ENCODE results near the gene ELOB. TPM values are rescaled to one million over a fixed set of nuclear protein-coding genes. Genes with fewer than 3 reads are reported as not detected.

Gene ELOB
- total and polyA plus RNA-seq, 10 of the 15 experiments (the other 5 are each of a cell fraction or from before 2014, with no cell fraction given), result 86.9 to 823 (median 263) TPM

GRCh38 chr16:2815299-2815771, 38.3 kb upstream of the ELOB start:
- no peaks in the 10 kb centered on the region for H3K36me3 ChIP-seq (ENCODE audit: control insufficient read depth in 2 of 2, insufficient read depth in 2 of 2, low read length in 1 of 2)
- POLR2A ChIA-PET, result no interaction called here
- no peak overlapping the region for H3K27ac ChIP-seq (ENCODE audit: control insufficient read depth, insufficient read depth)
- peaks cover 7% of the 10 kb centered on the region for H3K79me2 ChIP-seq (ENCODE audit: control insufficient read depth, insufficient read depth, low read length)
- intact Hi-C loops (cut with micrococcal nuclease; ENCODE audit: unreplicated experiment) (no loop called here), in situ Hi-C loops (cut with MboI) (no loop called here)
- H3K4me3 ChIP-seq, result no peak overlapping the region
- BruUV-seq (replicated peaks), result no TSS peak
- H3K4me1 ChIP-seq (ENCODE audit: control insufficient read depth, insufficient read depth, low read length), result no peaks in the 10 kb centered on the region
- TF ChIP-seq, protein P1, sequence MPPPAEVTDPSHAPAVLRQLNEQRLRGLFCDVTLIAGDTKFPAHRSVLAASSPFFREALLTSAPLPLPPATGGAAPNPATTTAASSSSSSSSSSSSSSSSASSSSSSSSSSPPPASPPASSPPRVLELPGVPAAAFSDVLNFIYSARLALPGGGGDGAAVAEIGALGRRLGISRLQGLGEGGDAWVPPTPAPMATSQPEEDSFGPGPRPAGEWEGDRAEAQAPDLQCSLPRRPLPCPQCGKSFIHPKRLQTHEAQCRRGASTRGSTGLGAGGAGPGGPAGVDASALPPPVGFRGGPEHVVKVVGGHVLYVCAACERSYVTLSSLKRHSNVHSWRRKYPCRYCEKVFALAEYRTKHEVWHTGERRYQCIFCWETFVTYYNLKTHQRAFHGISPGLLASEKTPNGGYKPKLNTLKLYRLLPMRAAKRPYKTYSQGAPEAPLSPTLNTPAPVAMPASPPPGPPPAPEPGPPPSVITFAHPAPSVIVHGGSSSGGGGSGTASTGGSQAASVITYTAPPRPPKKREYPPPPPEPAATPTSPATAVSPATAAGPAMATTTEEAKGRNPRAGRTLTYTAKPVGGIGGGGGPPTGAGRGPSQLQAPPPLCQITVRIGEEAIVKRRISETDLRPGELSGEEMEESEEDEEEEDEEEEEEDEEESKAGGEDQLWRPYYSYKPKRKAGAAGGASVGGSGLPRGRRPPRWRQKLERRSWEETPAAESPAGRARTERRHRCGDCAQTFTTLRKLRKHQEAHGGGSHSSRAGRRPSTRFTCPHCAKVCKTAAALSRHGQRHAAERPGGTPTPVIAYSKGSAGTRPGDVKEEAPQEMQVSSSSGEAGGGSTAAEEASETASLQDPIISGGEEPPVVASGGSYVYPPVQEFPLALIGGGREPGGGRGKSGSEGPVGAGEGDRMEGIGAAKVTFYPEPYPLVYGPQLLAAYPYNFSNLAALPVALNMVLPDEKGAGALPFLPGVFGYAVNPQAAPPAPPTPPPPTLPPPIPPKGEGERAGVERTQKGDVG (CRISPR knock-in tag; IDR thresholded peaks at IDR 0.05), result no peak
- no peak for TF ChIP-seq E2F8 (IDR thresholded peaks at IDR 0.05; ENCODE audit: low read depth, partially characterized antibody)
- no peak for TF ChIP-seq SRF (IDR thresholded peaks at IDR 0.05; ENCODE audit: low read depth in 2 of 2, low read length in 2 of 2)
- TF ChIP-seq CBFB (IDR thresholded peaks at IDR 0.05; ENCODE audit: low read depth), result no peak
- TF ChIP-seq, protein P2, sequence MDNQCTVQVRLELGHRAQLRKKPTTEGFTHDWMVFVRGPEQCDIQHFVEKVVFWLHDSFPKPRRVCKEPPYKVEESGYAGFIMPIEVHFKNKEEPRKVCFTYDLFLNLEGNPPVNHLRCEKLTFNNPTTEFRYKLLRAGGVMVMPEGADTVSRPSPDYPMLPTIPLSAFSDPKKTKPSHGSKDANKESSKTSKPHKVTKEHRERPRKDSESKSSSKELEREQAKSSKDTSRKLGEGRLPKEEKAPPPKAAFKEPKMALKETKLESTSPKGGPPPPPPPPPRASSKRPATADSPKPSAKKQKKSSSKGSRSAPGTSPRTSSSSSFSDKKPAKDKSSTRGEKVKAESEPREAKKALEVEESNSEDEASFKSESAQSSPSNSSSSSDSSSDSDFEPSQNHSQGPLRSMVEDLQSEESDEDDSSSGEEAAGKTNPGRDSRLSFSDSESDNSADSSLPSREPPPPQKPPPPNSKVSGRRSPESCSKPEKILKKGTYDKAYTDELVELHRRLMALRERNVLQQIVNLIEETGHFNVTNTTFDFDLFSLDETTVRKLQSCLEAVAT (IDR thresholded peaks at IDR 0.05), result no peak
- TF ChIP-seq JUNB (IDR thresholded peaks at IDR 0.05), result no peak
- no peak for TF ChIP-seq MTA2 (IDR thresholded peaks at IDR 0.05; ENCODE audit: low read depth)
- TF ChIP-seq, protein P3, sequence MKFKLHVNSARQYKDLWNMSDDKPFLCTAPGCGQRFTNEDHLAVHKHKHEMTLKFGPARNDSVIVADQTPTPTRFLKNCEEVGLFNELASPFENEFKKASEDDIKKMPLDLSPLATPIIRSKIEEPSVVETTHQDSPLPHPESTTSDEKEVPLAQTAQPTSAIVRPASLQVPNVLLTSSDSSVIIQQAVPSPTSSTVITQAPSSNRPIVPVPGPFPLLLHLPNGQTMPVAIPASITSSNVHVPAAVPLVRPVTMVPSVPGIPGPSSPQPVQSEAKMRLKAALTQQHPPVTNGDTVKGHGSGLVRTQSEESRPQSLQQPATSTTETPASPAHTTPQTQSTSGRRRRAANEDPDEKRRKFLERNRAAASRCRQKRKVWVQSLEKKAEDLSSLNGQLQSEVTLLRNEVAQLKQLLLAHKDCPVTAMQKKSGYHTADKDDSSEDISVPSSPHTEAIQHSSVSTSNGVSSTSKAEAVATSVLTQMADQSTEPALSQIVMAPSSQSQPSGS (IDR thresholded peaks at IDR 0.05; ENCODE audit: low read length), result no peak
- TF ChIP-seq, protein P4, sequence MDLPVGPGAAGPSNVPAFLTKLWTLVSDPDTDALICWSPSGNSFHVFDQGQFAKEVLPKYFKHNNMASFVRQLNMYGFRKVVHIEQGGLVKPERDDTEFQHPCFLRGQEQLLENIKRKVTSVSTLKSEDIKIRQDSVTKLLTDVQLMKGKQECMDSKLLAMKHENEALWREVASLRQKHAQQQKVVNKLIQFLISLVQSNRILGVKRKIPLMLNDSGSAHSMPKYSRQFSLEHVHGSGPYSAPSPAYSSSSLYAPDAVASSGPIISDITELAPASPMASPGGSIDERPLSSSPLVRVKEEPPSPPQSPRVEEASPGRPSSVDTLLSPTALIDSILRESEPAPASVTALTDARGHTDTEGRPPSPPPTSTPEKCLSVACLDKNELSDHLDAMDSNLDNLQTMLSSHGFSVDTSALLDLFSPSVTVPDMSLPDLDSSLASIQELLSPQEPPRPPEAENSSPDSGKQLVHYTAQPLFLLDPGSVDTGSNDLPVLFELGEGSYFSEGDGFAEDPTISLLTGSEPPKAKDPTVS (IDR thresholded peaks at IDR 0.05; ENCODE audit: low read depth, low read length), result no peak
- no peak for TF ChIP-seq SP1 (IDR thresholded peaks at IDR 0.05; ENCODE audit: low read depth, low read length)
- peaks cover 0 to 5% of the 10 kb centered on the region in 2 experiments; a peak in 2 of 4 replicates for H3K27me3 ChIP-seq (replicated peaks in 1 of 2; ENCODE audit: control insufficient read depth in 2 of 2, insufficient read depth in 2 of 2, low read length in 1 of 2)
- H3K9me3 ChIP-seq (replicated peaks; ENCODE audit: control insufficient read depth, insufficient read depth, low read length), result no peaks in the 10 kb centered on the region
- ATAC-seq, result no peak
- no peaks in the 10 kb centered on the region for H4K20me1 ChIP-seq (ENCODE audit: control insufficient read depth, insufficient read depth)
- DNase-seq (ENCODE audit: low read depth, low spot score), result no peak
- no peak overlapping the region for H3K4me2 ChIP-seq (ENCODE audit: control insufficient read depth, insufficient read depth)
- 69% methylated on average over 10 of the region's 10 CpGs for WGBS (ENCODE audit: insufficient coverage, insufficient replicate concordance, low lambda C conversion rate, missing lambda C conversion rate)
- no peak for FAIRE-seq
- RAD21 ChIA-PET (ENCODE audit: unreplicated experiment), result no interaction called here
- SMC1A ChIA-PET (ENCODE audit: uncharacterized antibody, unreplicated experiment), result no interaction called here
- no peak overlapping the region for H2AFZ ChIP-seq (ENCODE audit: control insufficient read depth, low read depth, low read length)
- CTCF ChIA-PET, result no interaction called here
- H3K9ac ChIP-seq (ENCODE audit: control insufficient read depth, insufficient read depth, low read length), result no peak overlapping the region
